GM23248 (cell line): ENCODE results near the gene CSNK2A3. TPM values are rescaled to one million over a fixed set of nuclear protein-coding genes. Genes with fewer than 3 reads are reported as not detected.
"Not testable (repeated sequence)": the region's sequence is repeated elsewhere in the genome, so short reads cannot be mapped to it uniquely, and the experiment has no call there.

Source experiments
- DNase-seq: peaks from one replicate; pipeline ENCODE4 v3.0.0-alpha.2; 2015
- H2AFZ ChIP-seq: fragments of 200-600 bp; sonication (generic); 2 replicates; pipeline ENCODE4 v1.6.1; 2016; ENCODE audit warnings: antibody characterized with exemption
- H3F3A ChIP-seq: fragments of 200-600 bp; sonication (generic); 2 replicates; pipeline ENCODE4 v1.6.1; 2016; ENCODE audit warnings: mild to moderate bottlenecking, antibody characterized with exemption, mixed run types; ENCODE audit not compliant: insufficient read depth
- H3K27ac ChIP-seq: fragments of 200-600 bp; sonication (generic); 2 replicates; pipeline ENCODE4 v1.5.1; 2016; ENCODE audit warnings: mild to moderate bottlenecking
- H3K27me3 ChIP-seq: fragments of 200-600 bp; sonication (generic); replicated peaks from 2 replicates; pipeline ENCODE4 v1.6.1; 2016; ENCODE audit warnings: mild to moderate bottlenecking; ENCODE audit not compliant: insufficient read depth
- H3K36me3 ChIP-seq: fragments of 200-600 bp; sonication (generic); 2 replicates; pipeline ENCODE4 v1.6.1; 2016; ENCODE audit warnings: low read depth, mild to moderate bottlenecking
- H3K4me1 ChIP-seq: fragments of 200-600 bp; sonication (generic); 2 replicates; pipeline ENCODE4 v1.6.1; 2016; ENCODE audit warnings: mild to moderate bottlenecking; ENCODE audit not compliant: insufficient read depth
- H3K4me2 ChIP-seq: fragments of 200-600 bp; sonication (generic); one replicate; pipeline ENCODE4 v1.6.1; 2016; ENCODE audit warnings: mild to moderate bottlenecking; ENCODE audit not compliant: unreplicated experiment
- H3K4me3 ChIP-seq: fragments of 200-600 bp; sonication (generic); 2 replicates; pipeline ENCODE4 v1.5.1; 2016; ENCODE audit warnings: mild to moderate bottlenecking
- H3K79me2 ChIP-seq: fragments of 200-600 bp; sonication (generic); 2 replicates; pipeline ENCODE4 v1.6.1; 2016; ENCODE audit warnings: mild to moderate bottlenecking; ENCODE audit not compliant: insufficient read depth
- H3K9ac ChIP-seq: fragments of 200-600 bp; sonication (generic); 2 replicates; pipeline ENCODE4 v1.6.1; 2016; ENCODE audit warnings: mild to moderate bottlenecking
- H3K9me2 ChIP-seq: fragments of 200-600 bp; sonication (generic); 2 replicates; pipeline ENCODE4 v1.6.1; 2016; ENCODE audit warnings: mixed run types, mild to moderate bottlenecking, moderate library complexity; ENCODE audit not compliant: insufficient read depth
- H3K9me3 ChIP-seq: fragments of 200-600 bp; sonication (generic); one replicate; pipeline ENCODE4 v1.6.1; 2017; ENCODE audit warnings: low read depth
- H4K20me1 ChIP-seq: fragments of 200-600 bp; sonication (generic); 2 replicates; pipeline ENCODE4 v1.6.0; 2016; ENCODE audit not compliant: insufficient read depth
- EZH2 ChIP-seq: fragments of 200-600 bp; sonication (generic); IDR thresholded peaks from 2 replicates; pipeline ENCODE4 v1.6.1; 2018; ENCODE audit warnings: antibody characterized with exemption, mild to moderate bottlenecking; ENCODE audit not compliant: insufficient read depth, poor library complexity, severe bottlenecking
- EZH2phosphoT487 ChIP-seq: fragments of 200-600 bp; sonication (generic); IDR thresholded peaks from 2 replicates; pipeline ENCODE4 v1.6.1; 2018; ENCODE audit warnings: antibody characterized with exemption, moderate library complexity, mild to moderate bottlenecking, low read depth; ENCODE audit not compliant: insufficient read depth
- WGBS, 2 experiments: methylation state at CpG; one replicate each; pipeline ENCODE4 v1.1.6; 2015 to 2017; ENCODE audit warnings: low lambda C conversion rate in 2 of 2, low coverage in 1 of 2; ENCODE audit errors: missing lambda C conversion rate in 2 of 2; 5-methylcytosine and 5-hydroxymethylcytosine counted together
- in situ Hi-C: fragments of 300-500 bp; cut with MboI; formaldehyde crosslinking; loops from 2 replicates; pipeline ENCODE4 v1.15.0; 2020
- polyA plus RNA-seq: library from polyadenylated mRNA; unstranded; fragments of >200 nt; fragmentation: Nextera tagmentation; extraction: Ambion mirVana; gene quantifications from 2 replicates; pipeline ENCODE4 v1.2.1, GENCODE V29; 2016
- total RNA-seq: library from RNA; depleted of rRNA; stranded (reverse); fragments of >200 nt; shearing (Covaris generic); gene quantifications from 2 replicates; pipeline ENCODE4 v1.2.3, GENCODE V29; 2014; rRNA removed

Gene CSNK2A3
- 2.5 and 3.3 TPM in 2 replicates for total RNA-seq
- polyA plus RNA-seq: 0.73 TPM in 1 of 2 replicates, not detected in the other

DNA sequence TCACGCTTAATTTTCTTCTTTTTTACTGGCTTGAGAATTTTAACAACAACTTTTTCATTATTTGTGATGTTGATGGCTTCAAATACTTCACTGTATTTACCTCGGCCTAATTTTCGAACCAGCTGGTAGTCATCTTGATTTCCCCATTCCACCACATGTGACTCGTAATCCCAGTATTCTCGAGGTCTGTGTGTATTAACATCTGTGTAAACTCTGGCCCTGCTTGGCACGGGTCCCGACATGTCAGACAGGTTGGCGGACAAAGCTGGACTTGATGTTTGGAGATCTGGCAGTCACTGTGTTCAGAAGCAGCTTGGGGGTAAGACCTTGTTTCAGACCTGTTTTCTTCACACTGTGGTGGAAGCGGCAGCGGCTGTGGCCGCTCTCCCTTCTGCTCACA, at the start of gene CSNK2A3:
CSNK2A3 (minus strand) TSS at position 373 of the 400 bp plus-strand sequence; CDS start at position 242, 131 bp downstream.
- H3K27me3 ChIP-seq, H3K27ac ChIP-seq, H4K20me1 ChIP-seq, H3K79me2 ChIP-seq, DNase-seq, H3K9me3 ChIP-seq, H3F3A ChIP-seq, H3K4me3 ChIP-seq, H3K9me2 ChIP-seq, in situ Hi-C loops, H2AFZ ChIP-seq, H3K36me3 ChIP-seq, H3K9ac ChIP-seq, H3K4me2 ChIP-seq: not testable (repeated sequence)
- H3K4me1 ChIP-seq: peaks cover 12% of the 10 kb centered on the region
- WGBS, 2 experiments: 65 to 66% methylated on average over 11 of the region's 11 CpGs

- no peak overlapping the region for H3K4me2 ChIP-seq
- no peak for TF ChIP-seq EZH2phosphoT487
- TF ChIP-seq EZH2: no peak
Measured at GRCh38 chr11:11401960-11402535, 49.0 kb upstream of the CSNK2A3 start.

GRCh38 chr11:11400635-11401232, 47.7 kb upstream of the CSNK2A3 start:
- 70 to 73% methylated on average over 9 of the region's 9 CpGs for WGBS, 2 experiments
- Histone ChIP-seq H3K9me3 (no peaks in the 10 kb centered on the region), H3K4me3 (no peak overlapping the region), H3F3A (peaks cover 10% of the 10 kb centered on the region), H3K4me2 (no peak overlapping the region), H3K4me1 (peaks cover 11% of the 10 kb centered on the region), H3K9me2 (no peaks in the 10 kb centered on the region), H3K9ac (no peak overlapping the region), H3K36me3 (no peaks in the 10 kb centered on the region), H3K79me2 (no peaks in the 10 kb centered on the region), H3K27ac (no peak overlapping the region), H2AFZ (no peak overlapping the region), H4K20me1 (no peaks in the 10 kb centered on the region), H3K27me3 (no peaks in the 10 kb centered on the region)
- TF ChIP-seq EZH2 (no peak), EZH2phosphoT487 (no peak)
- no peak for DNase-seq
- in situ Hi-C loops: no loop called here

More at GRCh38 chr11:11401960-11402535, 49.0 kb upstream of the CSNK2A3 start:
- in situ Hi-C loops: no loop called here
- Histone ChIP-seq H2AFZ (no peak overlapping the region), H3K36me3 (no peaks in the 10 kb centered on the region), H3K79me2 (no peaks in the 10 kb centered on the region), H3K9me3 (no peaks in the 10 kb centered on the region), H3K27me3 (no peaks in the 10 kb centered on the region), H3K27ac (no peak overlapping the region), H3K9me2 (no peaks in the 10 kb centered on the region), H3K4me3 (no peak overlapping the region), H3F3A (peaks cover under 1% of the 10 kb centered on the region; the same call in 1 of the 2 replicates), H3K4me1 (peaks cover 1% of the 10 kb centered on the region), H4K20me1 (no peaks in the 10 kb centered on the region), H3K9ac (no peak overlapping the region)
- DNase-seq: no peak
- WGBS, 2 experiments: 49 to 56% methylated on average over 3 of the region's 3 CpGs

DNA sequence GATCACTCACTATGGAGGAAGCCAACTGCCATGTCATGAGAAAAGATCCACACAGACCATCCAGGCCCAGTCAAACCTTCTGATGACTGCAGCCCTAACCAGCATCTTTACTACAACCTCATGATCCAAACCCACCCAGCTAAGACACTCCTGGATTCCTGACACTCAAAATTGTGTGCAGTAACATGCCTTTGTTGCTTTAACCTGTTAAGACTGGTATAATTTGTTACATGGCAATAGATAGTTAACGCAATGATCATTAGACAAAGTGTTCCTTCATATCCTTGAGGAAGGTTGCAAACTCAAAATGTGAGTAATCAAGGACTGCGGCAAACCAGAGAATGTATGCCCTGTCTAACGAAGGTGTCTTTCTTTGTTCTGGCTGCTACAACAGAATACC, 47.1 kb upstream of the CSNK2A3 start:
- Histone ChIP-seq H3K36me3 (no peaks in the 10 kb centered on the region), H3K4me2 (no peak overlapping the region), H3F3A (peaks cover 14% of the 10 kb centered on the region), H3K9ac (no peak overlapping the region), H3K4me1 (peaks cover 15% of the 10 kb centered on the region), H3K27me3 (no peaks in the 10 kb centered on the region), H3K27ac (no peak overlapping the region), H3K79me2 (no peaks in the 10 kb centered on the region), H4K20me1 (no peaks in the 10 kb centered on the region), H3K9me3 (no peaks in the 10 kb centered on the region), H3K4me3 (no peak overlapping the region), H2AFZ (no peak overlapping the region), H3K9me2 (no peaks in the 10 kb centered on the region)
- no peak for DNase-seq
- in situ Hi-C loops: no loop called here
- WGBS, 2 experiments: 75 to 85% methylated on average over 3 of the region's 3 CpGs
- TF ChIP-seq EZH2phosphoT487 (no peak), EZH2 (no peak)
